Adrenal gland (tissue), 5 donors: ENCODE results near the gene PRKN.

ENCODE experiments used
- POLR2A ChIP-seq, 2 donors: fragments of 450-650 bp; IDR thresholded peaks; one replicate each; pipeline ENCODE4 v1.6.1; 2017; ENCODE audit warnings: antibody characterized with exemption in 2 of 2, mild to moderate bottlenecking in 2 of 2, moderate library complexity in 1 of 2
- TF ChIP-seq, protein P1 (sequence below), 6 experiments: fragments of 450-650 bp in 4 of 6; fragments of 200-600 bp in 2 of 6; sonication (generic) in 1 of 6; IDR thresholded peaks; 1 replicate in 5 of 6; 2 replicates in 1 of 6; pipeline versions ENCODE4 v1.5.1 to v1.8.0; 2016 to 2021; ENCODE audit warnings: antibody characterized with exemption in 6 of 6, mild to moderate bottlenecking in 2 of 6, moderate library complexity in 1 of 6
- donor health status: DM: no; HTN: no; CAD: no.

DNA sequence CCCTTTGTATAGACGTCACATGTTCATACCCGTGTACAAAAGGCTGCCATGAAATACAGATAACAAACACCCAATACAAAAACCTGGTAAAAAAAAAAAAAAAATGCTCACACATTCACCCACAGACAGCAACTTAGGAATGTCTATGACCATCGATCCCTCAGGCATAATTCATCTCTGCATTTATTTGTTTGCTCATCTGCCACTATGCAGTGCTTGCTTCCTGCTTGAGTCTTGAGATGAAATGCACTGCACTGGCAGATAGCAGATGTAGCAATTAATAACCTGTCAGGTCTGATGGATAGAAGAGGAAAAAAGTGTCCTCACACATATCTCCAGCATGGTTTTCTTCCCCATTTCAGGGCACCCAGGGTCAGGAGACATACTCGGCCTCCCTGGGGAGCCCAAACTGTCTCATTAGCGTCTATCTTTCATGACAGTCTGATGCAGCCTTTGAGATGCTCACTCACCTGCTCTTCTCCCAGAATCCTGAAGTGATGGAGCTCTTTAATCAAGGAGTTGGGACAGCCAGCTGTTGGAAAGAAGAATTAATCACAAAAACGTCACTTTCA, 1158.6 kb downstream of the PRKN start:
- TF ChIP-seq, protein P1, sequence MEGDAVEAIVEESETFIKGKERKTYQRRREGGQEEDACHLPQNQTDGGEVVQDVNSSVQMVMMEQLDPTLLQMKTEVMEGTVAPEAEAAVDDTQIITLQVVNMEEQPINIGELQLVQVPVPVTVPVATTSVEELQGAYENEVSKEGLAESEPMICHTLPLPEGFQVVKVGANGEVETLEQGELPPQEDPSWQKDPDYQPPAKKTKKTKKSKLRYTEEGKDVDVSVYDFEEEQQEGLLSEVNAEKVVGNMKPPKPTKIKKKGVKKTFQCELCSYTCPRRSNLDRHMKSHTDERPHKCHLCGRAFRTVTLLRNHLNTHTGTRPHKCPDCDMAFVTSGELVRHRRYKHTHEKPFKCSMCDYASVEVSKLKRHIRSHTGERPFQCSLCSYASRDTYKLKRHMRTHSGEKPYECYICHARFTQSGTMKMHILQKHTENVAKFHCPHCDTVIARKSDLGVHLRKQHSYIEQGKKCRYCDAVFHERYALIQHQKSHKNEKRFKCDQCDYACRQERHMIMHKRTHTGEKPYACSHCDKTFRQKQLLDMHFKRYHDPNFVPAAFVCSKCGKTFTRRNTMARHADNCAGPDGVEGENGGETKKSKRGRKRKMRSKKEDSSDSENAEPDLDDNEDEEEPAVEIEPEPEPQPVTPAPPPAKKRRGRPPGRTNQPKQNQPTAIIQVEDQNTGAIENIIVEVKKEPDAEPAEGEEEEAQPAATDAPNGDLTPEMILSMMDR (IDR thresholded peaks at IDR 0.05), result no peak
- TF ChIP-seq POLR2A (IDR thresholded peaks at IDR 0.05), result no peak
